ENCODE data around the gene MEP1B.

MEP1B gene

GRCh38 chr18:32252141-32252860 is 62.5 kb downstream of the MEP1B start:
- H3K9me3 ChIP-seq (ENCODE audit: insufficient read depth, low read depth, low read length): no peaks in the 10 kb centered on the region
- H3K27me3 ChIP-seq (ENCODE audit: insufficient read depth, low read length): no peaks in the 10 kb centered on the region
- H3K9ac ChIP-seq (ENCODE audit: low read depth, low read length): no peak overlapping the region
- no peaks in the 10 kb centered on the region for H3K4me1 ChIP-seq (ENCODE audit: insufficient read depth, low read length)
- H3K27ac ChIP-seq (ENCODE audit: low read length): no peak overlapping the region
- no peaks in the 10 kb centered on the region for H3K36me3 ChIP-seq (ENCODE audit: insufficient read depth, low read depth, low read length)
- H3K4me3 ChIP-seq (ENCODE audit: low read length): no peak overlapping the region

GRCh38 chr18:32255570-32255969 is 65.7 kb downstream of the MEP1B start:
- H3K27ac ChIP-seq (ENCODE audit: low read length): no peak overlapping the region
- no peak overlapping the region for H3K4me3 ChIP-seq (ENCODE audit: low read length)
- H3K36me3 ChIP-seq (ENCODE audit: insufficient read depth, low read depth, low read length): no peaks in the 10 kb centered on the region
- no peaks in the 10 kb centered on the region for H3K27me3 ChIP-seq (ENCODE audit: insufficient read depth, low read length)
- H3K4me1 ChIP-seq (ENCODE audit: insufficient read depth, low read length): no peaks in the 10 kb centered on the region
- H3K9ac ChIP-seq (ENCODE audit: low read depth, low read length): no peak overlapping the region
- no peaks in the 10 kb centered on the region for H3K9me3 ChIP-seq (ENCODE audit: insufficient read depth, low read depth, low read length)

GRCh38 chr18:32257084-32257785 is 67.4 kb downstream of the MEP1B start:
- Histone ChIP-seq H3K9ac (ENCODE audit: low read depth, low read length) (no peak overlapping the region), H3K4me3 (ENCODE audit: low read length) (no peak overlapping the region), H3K36me3 (ENCODE audit: insufficient read depth, low read depth, low read length) (no peaks in the 10 kb centered on the region), H3K27me3 (ENCODE audit: insufficient read depth, low read length) (no peaks in the 10 kb centered on the region), H3K9me3 (ENCODE audit: insufficient read depth, low read depth, low read length) (no peaks in the 10 kb centered on the region), H3K4me1 (ENCODE audit: insufficient read depth, low read length) (no peaks in the 10 kb centered on the region), H3K27ac (ENCODE audit: low read length) (no peak overlapping the region)

GRCh38 chr18:32258148-32258547 is 68.3 kb downstream of the MEP1B start:
- Histone ChIP-seq H3K9me3 (ENCODE audit: insufficient read depth, low read depth, low read length) (no peaks in the 10 kb centered on the region), H3K4me3 (ENCODE audit: low read length) (no peak overlapping the region)

GRCh38 chr18:32258558-32259204 is 68.8 kb downstream of the MEP1B start:
- H3K27ac ChIP-seq (ENCODE audit: low read length): no peak overlapping the region
- no peaks in the 10 kb centered on the region for H3K9me3 ChIP-seq (ENCODE audit: insufficient read depth, low read depth, low read length)
- no peaks in the 10 kb centered on the region for H3K4me1 ChIP-seq (ENCODE audit: insufficient read depth, low read length)
- no peak overlapping the region for H3K4me3 ChIP-seq (ENCODE audit: low read length)
- H3K27me3 ChIP-seq (ENCODE audit: insufficient read depth, low read length): no peaks in the 10 kb centered on the region
- no peaks in the 10 kb centered on the region for H3K36me3 ChIP-seq (ENCODE audit: insufficient read depth, low read depth, low read length)
- no peak overlapping the region for H3K9ac ChIP-seq (ENCODE audit: low read depth, low read length)

More at GRCh38 chr18:32258148-32258547, 68.3 kb downstream of the MEP1B start:
- no peak overlapping the region for H3K27ac ChIP-seq (ENCODE audit: low read length)
- no peaks in the 10 kb centered on the region for H3K4me1 ChIP-seq (ENCODE audit: insufficient read depth, low read length)
- no peaks in the 10 kb centered on the region for H3K27me3 ChIP-seq (ENCODE audit: insufficient read depth, low read length)
- no peaks in the 10 kb centered on the region for H3K36me3 ChIP-seq (ENCODE audit: insufficient read depth, low read depth, low read length)
- no peak overlapping the region for H3K9ac ChIP-seq (ENCODE audit: low read depth, low read length)

GRCh38 chr18:32259553-32259952 is 69.7 kb downstream of the MEP1B start:
- Histone ChIP-seq H3K27ac (ENCODE audit: low read length) (no peak overlapping the region), H3K9ac (ENCODE audit: low read depth, low read length) (no peak overlapping the region), H3K36me3 (ENCODE audit: insufficient read depth, low read depth, low read length) (no peaks in the 10 kb centered on the region), H3K27me3 (ENCODE audit: insufficient read depth, low read length) (no peaks in the 10 kb centered on the region), H3K9me3 (ENCODE audit: insufficient read depth, low read depth, low read length) (no peaks in the 10 kb centered on the region), H3K4me1 (ENCODE audit: insufficient read depth, low read length) (no peaks in the 10 kb centered on the region), H3K4me3 (ENCODE audit: low read length) (no peak overlapping the region)

- H3K27me3 ChIP-seq (ENCODE audit: insufficient read depth, low read length): no peaks in the 10 kb centered on the region
These were observed 71.2 kb downstream of the MEP1B start for GRCh38 chr18:32261003-32261402.

GRCh38 chr18:32262092-32262491 is 72.3 kb downstream of the MEP1B start:
- no peaks in the 10 kb centered on the region for H3K36me3 ChIP-seq (ENCODE audit: insufficient read depth, low read depth, low read length)

More at GRCh38 chr18:32261003-32261402, 71.2 kb downstream of the MEP1B start:
- Histone ChIP-seq H3K9me3 (ENCODE audit: insufficient read depth, low read depth, low read length) (no peaks in the 10 kb centered on the region), H3K4me3 (ENCODE audit: low read length) (no peak overlapping the region), H3K36me3 (ENCODE audit: insufficient read depth, low read depth, low read length) (no peaks in the 10 kb centered on the region), H3K4me1 (ENCODE audit: insufficient read depth, low read length) (no peaks in the 10 kb centered on the region), H3K9ac (ENCODE audit: low read depth, low read length) (no peak overlapping the region), H3K27ac (ENCODE audit: low read length) (no peak overlapping the region)

GRCh38 chr18:32264401-32264800 is 74.6 kb downstream of the MEP1B start:
- Histone ChIP-seq H3K9ac (ENCODE audit: low read depth, low read length) (no peak overlapping the region), H3K4me3 (ENCODE audit: low read length) (no peak overlapping the region), H3K27me3 (ENCODE audit: insufficient read depth, low read length) (no peaks in the 10 kb centered on the region), H3K27ac (ENCODE audit: low read length) (no peak overlapping the region), H3K4me1 (ENCODE audit: insufficient read depth, low read length) (no peaks in the 10 kb centered on the region), H3K9me3 (ENCODE audit: insufficient read depth, low read depth, low read length) (no peaks in the 10 kb centered on the region), H3K36me3 (ENCODE audit: insufficient read depth, low read depth, low read length) (peaks cover 4% of the 10 kb centered on the region; the same call in 1 of the 2 replicates)

More at GRCh38 chr18:32262092-32262491, 72.3 kb downstream of the MEP1B start:
- Histone ChIP-seq H3K27me3 (ENCODE audit: insufficient read depth, low read length) (no peaks in the 10 kb centered on the region), H3K4me3 (ENCODE audit: low read length) (no peak overlapping the region), H3K9ac (ENCODE audit: low read depth, low read length) (no peak overlapping the region), H3K9me3 (ENCODE audit: insufficient read depth, low read depth, low read length) (no peaks in the 10 kb centered on the region), H3K4me1 (ENCODE audit: insufficient read depth, low read length) (no peaks in the 10 kb centered on the region), H3K27ac (ENCODE audit: low read length) (no peak overlapping the region)

GRCh38 chr18:32267463-32267862 is 77.6 kb downstream of the MEP1B start:
- Histone ChIP-seq H3K4me1 (ENCODE audit: insufficient read depth, low read length) (no peaks in the 10 kb centered on the region), H3K9me3 (ENCODE audit: insufficient read depth, low read depth, low read length) (no peaks in the 10 kb centered on the region), H3K27me3 (ENCODE audit: insufficient read depth, low read length) (no peaks in the 10 kb centered on the region), H3K9ac (ENCODE audit: low read depth, low read length) (no peak overlapping the region), H3K27ac (ENCODE audit: low read length) (no peak overlapping the region), H3K36me3 (ENCODE audit: insufficient read depth, low read depth, low read length) (peaks cover 4% of the 10 kb centered on the region; the same call in 1 of the 2 replicates), H3K4me3 (ENCODE audit: low read length) (no peak overlapping the region)
